Stimulated activated CD8-positive, alpha-beta memory T cell treated with anti-CD3 and anti-CD28 coated beads, Interleukin-12 subunit alpha, Interleukin-12 subunit beta, amount 100 ng/mL, for 4 hours (primary cell): Measurements from ENCODE around the gene CATSPER3.
"Not testable (repeated sequence)": the region's sequence is repeated elsewhere in the genome, so short reads cannot be mapped to it uniquely, and the experiment has no call there.

Experiments
- DNase-seq: peaks from one replicate; pipeline ENCODE4 v3.0.0-alpha.2; 2020; ENCODE audit warnings: low read depth

Gene CATSPER3

DNA sequence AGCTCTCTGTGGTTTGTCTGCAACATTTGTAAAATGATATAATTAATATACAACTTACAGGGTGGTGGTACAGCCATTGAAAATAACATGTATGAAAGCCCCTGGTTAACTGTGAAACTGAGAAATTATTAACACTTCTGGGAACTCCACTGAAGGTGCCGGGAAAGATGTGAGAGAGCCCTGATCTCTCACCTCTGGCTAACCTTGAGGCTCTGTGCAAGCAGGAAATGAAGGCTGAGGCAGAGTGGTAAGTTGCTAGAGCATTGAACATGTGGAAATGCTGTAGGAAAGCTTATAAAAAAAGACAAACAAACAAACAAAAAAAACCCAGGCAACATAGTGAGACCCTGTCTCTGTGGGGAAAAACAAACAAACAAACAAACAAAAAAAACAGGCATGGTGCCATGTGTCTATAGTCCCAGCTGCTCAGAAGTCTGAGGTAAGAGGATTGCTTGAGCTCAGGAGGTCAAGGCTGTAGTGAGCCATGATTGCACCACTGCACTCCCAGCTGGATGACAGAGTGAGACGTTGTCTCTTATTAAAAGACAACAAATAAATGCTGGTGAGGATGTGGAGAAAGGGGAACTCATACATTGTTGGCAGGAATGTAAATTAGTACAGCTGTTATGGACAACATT, 7.5 kb downstream of the CATSPER3 start:
- no peak for DNase-seq

DNA sequence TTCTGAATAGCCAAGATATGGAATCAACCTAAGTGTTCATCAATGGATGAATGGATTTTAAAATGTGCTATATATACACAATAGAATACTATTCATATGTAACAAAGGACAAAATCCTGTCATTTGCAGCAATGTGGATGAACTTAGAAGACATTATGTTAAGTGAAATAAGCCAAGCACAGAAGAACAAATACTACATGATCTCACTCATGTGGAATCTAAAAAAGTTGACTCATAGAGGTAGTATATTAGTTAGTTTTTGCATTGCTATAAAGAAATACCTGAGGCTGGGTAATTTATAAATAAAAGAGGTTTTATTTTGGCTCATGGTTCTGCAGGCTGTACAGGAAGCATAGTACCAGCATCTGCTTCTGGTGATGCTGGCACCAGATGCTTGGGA, 8.1 kb downstream of the CATSPER3 start:
- no peak for DNase-seq

DNA sequence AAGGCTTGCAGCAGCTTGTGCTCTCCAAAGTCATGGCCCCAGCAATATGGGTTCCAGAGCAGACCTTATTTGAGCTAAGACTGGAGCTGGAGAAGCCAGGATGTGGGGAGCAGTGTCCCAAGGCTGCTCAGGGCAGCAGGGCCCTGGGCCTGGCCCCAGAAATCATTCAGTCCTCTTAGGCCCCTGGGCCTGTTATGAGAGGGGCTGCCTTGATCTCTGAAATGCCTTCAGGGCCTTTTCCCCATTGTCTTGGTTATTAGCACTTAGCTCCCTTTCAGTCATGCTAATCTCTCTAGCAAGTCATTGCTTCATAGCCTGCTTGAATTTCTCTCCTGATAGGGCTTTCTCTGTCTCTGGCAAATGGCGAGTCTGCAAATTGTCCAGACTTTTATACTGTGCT, 9.1 kb downstream of the CATSPER3 start:
- DNase-seq = no peak

DNA sequence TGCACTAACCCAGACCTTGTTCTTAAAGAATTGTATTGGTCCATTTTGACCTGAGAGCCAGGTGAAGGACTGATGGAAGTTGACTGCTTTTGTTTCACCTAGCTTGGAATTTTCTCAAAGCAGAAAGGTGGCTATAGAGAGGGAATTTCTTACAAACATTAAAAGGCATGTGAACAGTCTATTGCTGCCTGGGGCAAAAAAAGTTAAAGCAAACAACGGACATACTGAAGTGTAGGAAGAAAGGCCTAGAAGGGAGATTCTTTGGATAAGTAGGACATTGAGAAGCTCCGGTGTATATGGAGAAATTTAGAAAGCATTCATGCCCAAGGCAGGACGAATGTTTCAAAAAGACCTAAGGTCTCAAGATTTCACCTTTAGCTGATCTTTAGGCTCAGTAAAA, 11.7 kb downstream of the CATSPER3 start:
- no peak for DNase-seq

DNA sequence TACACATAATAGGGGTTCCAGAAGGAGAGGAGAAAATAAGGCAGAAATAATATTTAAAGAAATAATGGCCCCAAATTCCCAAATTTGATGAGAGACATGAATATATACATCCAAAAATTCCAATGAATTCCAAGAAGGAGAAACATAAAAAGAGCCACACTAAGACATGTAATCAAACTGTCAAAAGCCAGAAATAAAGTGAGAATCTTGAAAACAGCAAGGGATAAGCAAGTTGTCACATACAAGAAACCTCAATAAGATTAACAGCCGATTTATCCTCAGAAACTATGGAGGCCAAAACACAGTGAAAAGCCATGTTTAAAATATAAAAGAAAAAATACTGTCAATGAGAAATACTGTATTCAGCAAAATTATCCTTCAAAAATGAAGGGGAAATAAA, 14.5 kb downstream of the CATSPER3 start:
- no peak for DNase-seq

DNA sequence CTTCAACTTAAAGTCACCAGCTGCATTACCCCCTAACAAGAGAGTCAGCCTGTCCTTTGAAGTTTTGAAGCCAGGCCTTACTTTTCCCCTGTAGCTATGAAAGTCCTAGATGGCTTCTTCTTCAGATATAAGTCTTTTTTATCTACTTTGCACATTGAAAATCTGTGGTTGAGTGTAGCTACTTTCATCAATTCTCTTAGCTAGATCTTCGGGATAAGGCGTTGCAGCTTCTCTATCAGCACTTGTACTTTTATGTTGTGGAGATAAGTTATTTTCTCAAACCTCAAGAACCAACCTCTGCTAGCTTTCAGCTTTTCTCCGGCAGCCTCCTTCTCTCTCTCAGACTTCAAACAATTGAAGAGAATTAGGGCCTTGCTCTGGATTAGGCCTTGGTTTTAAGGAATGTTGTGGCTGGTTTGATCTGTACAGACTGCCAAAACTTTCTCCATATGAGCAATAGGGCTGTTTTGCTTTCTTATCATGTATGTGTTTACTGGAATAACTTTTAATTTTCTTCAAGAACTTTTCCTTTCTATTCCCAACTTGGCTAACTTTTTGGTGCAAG, 21.6 kb downstream of the CATSPER3 start:
- DNase-seq = no peak

DNA sequence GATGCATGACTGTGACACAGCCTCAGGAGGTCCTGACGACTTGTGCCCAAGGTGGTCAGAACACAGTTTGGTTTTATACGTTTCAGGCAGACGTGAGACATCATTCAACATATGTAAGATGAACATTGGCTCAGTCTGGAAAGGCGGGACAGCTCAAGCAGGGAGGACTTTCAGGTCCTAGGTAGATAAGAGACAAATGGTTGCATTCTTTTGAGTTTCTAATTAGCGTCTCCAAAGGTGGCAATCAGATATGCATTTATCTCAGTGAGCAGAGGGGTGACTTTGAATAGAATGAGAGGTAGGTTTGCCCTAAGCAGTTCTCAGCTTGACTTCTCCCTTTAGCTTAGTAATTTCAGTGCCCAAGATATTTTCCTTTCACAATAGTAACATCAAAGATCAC, 22.5 kb downstream of the CATSPER3 start:
- DNase-seq = not testable (repeated sequence)

DNA sequence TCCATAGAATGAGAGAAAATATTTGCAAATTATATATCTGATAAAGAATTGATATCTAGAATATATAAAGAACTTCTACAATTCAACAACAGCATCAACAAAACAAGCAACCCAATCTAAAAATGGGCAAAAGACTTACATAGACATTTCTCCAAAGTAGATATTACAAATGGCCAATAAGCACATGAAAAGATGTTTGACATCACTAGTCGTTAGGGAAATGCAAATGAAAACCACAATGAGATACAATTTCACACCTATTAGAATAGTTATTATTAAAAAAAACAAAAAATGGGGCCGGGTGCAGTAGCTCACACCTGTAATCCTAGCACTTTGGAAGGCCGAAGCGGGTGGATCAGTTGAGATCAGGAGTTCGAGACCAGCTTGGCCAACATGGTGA, 24.4 kb downstream of the CATSPER3 start:
- DNase-seq = no peak

DNA sequence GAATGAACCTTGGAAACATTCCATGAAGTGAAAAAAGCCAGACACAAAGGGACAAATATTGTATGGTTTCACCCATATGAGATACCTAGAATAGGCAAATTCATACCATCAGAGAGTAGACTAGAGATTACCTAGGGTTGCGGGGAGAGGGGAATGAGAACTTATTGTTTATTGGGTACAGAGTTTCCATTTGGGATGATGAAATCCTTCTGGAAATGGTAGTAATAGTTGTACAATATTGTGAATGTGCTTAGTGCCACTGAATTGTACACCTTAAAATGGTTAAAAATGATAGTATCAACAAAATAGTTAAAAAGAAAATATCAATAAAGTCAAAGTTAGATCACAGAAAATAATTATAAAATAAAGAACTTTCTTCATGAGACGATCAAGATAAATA, 25.5 kb downstream of the CATSPER3 start:
- DNase-seq = no peak

DNA sequence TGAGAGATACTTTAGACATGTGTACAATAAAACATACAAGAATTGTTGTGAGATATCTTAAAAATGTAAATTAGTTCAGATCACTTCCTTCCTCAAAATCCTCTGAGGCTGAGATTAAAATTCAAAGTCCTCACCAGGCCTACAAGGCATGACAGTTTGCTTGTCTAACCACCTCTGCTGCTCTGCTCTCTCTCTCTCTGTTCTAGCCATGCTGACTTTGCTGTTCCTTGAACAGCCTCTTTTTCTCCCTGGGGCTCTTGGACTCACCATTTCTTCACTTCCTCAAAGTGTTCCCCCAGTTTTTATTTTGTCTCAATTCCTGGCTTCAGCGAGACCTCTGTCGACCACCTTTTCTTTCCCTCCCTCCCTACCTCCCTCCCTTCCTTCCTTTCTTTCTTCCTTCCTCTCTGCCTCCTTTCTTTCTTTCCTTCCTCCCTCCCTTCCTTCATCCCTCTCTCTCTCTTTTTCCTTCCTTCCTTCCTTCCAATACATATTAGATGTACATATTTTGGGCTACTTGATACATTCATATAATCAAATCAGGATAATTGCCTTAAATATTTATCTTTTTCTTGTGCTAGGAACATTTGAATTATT, 27.0 kb downstream of the CATSPER3 start:
- DNase-seq = no peak

DNA sequence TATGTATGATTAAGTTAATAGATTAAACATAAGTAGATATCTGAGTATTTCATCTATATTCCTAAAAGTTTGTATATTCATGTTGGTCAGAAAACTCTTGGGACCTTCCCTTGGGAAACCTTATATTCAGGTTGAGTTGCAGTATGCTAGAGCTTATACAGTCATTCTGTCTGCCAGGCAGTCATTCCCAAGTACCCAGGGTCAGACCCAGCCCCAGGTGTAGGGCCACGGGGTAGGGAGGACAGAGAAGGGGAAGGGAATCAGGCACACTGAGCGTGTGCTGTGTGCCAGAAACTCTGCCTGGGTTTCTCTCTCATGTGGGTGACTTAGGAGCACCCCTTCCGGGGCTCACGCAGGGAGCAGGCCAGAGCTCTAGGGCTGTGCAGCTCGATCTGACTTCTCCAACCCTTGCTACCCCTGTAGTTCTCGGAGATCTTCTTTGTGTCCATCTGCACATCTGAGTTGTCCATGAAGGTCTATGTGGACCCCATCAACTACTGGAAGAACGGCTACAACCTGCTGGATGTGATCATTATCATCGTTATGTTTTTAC, 28.2 kb downstream of the CATSPER3 start:
- no peak for DNase-seq

DNA sequence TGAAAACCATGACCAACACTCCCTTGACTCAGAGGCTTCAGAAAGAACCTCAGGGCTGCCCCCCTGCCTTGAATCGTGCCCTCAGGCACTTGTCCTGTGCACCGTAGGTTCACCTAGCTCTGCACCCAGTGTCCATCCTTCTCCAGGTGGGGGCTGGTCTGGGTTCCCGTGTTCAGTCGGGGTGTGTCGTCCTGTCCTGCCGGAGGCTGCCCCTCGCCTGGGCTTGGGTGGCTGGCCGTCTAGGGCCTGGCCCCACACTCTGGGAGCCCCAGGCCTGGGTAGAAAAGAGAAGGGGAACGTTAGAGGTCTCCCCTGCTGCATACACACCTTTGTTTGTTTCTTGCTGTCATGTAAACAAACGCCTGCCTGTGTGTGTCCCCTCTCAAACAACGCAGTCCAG, 29.3 kb downstream of the CATSPER3 start:
- DNase-seq = no peak

DNA sequence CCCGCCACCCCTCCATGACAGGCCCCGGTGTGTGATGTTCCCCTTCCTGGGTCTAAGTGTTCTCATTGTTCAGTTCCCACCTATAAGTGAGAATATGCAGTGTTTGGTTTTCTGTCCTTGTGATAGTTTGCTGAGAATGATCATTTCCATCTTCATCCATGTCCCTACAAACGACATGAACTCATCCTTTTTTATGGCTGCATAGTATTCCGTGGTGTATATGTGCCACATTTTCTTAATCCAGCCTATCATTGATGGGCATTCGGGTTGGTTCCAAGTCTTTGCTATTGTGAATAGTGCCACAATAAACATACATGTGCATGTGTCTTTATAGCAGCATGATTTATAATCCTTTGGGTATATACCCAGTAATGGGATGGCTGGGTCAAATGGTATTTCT, 30.4 kb downstream of the CATSPER3 start:
- not testable (repeated sequence) for DNase-seq

DNA sequence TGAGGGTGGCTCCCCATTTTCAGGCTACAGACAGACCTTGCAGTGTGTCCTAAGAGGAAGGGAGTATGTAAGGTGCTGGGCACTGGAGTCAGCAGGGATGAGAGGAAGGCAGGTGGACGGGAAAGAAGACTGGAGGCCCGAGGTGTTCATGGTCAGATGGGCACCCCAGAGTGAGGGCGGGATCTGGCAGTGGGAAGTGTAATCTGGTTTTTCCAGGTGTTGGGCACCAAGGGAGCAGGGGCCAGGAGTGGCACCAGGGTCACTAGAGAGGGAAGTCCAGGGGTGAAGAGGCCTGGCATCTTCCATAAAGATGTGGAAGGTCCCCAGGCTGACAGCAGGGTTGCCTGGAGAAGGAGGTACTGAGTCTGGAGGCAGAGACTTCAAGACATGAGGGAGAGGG, 36.7 kb downstream of the CATSPER3 start:
- DNase-seq = no peak

DNA sequence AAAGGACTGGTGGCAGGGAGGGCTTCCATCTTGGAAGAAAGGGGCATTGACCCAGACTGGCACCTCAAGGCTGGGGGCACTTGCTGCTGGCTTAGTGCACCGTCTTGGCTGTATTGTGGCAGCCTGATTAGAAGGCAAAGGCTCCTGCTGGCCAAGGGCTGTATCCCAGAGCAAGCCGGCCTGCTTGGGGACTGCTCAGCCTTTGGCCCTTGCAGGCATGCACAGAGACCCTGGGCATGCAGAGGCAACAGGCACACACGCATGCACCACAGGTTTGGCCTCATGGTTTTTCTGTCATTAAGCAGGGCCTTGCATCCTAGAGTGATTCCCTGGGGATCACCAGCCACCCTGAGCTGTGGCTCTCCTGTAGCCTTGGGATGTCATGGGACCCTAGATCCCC, 37.4 kb downstream of the CATSPER3 start:
- no peak for DNase-seq

DNA sequence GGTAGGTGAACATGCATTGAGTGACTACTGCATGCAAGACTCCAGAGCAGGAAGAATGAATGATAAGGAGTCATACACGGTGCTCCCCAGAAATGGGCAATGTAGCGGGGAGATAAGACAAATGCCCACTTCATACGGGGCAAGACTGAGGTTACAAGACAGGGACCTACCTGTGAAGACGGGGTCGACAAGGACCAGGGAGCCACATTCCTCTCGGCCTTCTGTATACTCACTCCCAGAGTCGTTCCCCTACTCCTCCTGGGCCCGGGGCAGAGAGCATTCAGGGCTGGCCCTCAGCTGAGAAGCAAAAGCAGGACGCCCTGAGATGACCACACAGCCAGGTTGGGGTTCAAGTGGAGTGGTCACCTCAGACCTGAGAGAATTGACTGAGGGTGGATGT, 39.6 kb downstream of the CATSPER3 start:
- no peak for DNase-seq

DNA sequence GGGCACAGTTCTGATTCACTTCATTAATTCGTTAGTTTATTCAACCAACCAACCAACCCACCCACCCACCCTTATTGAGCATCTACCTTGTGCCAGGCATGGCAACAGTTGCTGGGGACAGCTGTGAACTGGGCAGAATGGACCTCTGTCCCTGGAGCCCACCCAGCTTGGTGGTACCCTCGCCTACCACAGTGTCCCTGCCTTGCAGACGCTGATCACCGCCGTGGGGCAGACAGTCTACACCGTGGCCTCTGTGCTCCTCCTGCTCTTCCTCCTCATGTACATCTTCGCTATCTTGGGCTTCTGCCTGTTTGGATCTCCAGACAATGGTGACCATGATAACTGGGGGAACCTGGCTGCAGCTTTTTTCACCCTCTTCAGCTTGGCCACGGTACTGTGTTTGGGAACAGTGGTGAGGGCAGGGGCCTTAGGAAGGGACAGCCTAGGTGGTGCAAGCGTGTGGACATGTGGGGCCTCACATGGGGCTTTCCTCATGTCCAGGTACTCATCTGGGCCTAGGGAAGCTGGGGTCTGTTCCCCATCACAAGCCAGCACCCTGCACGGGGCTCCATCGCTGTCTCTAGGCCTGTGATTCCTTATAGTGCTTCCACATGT, 40.1 kb downstream of the CATSPER3 start:
- DNase-seq = no peak

DNA sequence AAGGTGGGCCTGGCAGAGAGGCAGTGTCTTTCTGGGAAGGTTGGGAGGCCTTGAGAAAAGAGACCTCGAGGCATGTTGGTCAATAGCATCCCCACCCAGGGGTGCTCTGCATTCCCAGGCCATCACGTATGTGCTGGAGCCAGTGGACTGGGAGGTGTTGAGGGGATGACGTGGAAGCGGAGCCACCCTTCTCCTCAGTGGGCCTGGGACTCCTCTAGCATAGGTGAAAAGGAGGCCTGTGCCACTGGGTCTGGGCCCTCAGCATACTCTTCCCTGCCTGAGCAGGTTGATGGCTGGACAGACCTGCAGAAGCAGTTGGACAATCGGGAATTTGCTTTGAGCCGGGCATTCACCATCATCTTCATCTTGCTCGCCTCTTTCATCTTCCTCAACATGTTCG, 40.8 kb downstream of the CATSPER3 start:
- DNase-seq = no peak

DNA sequence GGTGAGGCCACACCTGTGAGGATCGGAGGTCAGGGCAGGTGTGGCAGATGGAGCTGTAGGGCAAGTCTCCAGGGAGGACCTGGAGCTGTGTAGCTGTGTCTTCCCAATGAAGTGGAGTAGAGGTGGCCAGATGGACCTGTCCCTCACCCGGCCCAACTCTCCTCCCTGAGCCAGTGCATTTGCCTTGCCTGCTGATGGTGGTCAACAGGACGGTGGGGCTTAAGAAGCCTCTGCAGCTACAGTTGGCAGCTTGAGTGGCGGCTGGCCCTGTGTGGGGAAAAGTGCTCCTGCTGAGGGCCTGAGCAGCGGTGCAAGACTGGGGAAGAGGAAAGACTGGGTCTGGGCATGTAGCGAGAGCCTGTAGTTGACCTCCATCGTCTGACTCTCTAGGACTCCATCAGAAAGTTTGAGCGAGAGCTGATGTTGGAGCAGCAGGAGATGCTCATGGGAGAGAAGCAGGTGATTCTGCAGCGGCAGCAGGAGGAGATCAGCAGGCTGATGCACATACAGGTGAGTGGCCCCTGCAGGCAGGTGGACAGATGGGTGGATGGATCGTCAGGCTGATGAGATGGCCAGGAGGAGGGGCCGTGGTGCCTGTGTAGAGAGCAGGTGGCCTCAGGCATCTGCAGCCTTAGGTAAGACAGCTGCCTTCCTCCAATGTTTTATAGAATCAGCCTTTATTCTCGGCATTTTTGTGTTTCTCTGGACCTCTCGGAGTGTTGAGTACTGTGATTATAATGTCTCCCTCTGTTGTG, 41.5 kb downstream of the CATSPER3 start:
- DNase-seq = no peak

DNA sequence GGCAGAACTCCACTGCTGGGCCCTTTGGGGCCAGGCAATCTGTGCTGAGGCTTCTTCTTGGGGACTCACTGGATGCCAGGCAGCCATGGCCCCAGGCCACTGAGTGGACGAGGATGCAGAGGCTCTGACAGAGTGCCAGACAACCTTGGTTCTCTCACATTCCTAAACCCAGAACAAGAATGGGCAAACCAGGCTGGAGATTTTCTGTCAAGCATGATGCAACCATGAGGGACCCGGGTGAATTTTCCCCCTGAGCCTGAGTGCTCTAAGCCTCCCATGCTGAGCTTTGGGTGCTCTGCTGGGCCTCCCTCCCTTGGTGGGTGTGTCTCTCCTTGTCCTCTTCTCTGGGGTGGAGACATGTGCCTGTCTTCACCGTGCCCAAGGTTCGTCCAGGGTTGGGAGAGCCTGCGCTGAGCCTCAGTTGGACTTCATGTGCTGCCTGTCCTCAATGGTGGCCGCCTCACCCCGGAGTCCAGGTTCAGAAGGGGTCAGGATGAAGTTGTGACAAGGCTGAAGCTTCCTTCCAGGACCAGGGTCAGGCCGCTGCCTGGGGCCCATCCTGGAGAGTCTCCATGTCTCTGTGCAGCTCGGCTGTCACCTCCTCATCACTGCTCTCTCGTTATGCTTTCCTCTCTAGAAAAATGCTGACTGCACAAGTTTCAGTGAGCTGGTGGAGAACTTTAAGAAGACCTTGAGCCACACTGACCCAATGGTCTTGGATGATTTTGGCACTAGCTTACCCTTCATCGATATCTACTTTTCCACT, 42.2 kb downstream of the CATSPER3 start:
- no peak for DNase-seq

DNA sequence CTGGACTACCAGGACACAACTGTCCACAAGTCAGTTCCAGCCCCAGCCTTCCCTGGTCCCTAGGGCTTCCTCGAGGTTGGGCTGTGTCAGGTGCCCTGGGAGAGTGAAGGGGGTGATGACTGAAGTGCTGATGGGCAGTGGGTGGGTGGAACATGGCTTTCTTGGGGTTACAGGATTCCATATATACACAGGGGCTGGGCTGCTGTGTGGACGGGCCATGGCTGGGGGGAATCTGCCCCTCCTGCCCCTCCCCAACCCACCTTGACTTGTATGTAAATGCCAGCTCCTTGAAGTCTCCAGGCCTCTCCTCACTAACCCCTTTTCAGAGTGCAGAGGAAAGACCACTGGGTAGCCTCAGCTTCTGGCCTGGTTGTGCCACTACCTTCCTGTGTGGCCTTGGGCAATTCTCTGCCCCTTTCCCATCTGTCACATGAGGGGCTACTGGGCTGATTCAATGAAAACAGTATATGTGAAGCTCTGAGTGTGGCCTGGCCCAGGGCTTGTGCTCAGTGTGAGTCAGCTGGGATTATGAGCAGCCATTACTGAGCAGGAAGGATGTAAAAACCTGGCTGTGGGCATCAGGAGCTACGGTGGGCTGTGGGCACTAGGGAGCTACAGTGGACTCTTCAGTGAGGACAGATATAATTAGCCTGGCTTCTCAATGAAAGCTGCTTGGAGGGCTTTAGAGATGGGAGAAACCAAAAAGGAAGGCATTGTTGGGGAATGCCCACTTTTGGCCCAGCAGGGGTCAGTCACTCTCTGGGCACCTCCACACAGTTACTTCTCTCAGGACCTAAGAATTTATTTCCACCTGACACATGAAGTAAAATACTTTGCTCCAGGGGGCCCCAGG, 43.0 kb downstream of the CATSPER3 start:
- DNase-seq = no peak
